ENCODE measurements around the gene EGLN2. TPM values are rescaled to one million over a fixed set of nuclear protein-coding genes. Genes with fewer than 3 reads are reported as not detected.

The EGLN2 gene
- total RNA-seq, 1 experiment from 2014 or later: 131 TPM

DNA sequence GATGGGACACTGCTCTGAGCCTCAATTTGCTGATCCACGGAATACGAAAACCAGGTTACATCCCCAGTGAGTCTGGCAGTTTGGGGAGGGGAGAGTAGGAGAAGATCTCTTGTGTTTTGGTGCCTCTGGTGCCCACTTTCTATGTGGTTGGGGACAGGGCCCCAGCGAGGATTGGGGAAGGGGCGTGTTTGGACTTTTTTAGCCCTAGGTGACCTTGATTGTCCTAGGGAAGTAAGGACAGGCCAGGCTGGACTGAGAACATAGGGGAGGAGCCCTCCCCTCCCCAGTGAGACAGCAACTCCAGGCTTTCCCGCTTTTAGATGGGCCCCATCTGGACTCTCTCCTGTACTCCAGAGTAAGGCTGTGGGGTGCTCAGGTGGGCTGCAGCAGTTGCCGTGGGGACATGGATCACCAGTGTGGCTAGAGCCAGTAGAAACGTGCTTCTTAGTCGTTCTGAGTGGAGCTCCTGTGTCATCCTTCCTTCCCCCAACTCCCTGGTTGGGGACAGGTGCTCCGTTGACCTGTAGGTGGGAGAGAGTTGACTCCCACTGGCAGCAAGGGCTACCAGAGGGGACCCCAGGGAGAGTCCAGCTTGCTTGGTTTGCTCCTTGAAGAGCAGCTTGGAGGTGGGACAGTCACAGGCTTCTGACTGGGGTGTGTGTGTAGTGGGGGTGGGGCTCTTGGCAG, 4.3 kb downstream of the EGLN2 start:
- Histone ChIP-seq H3K56ac (ENCODE audit: insufficient read length, low read depth, low read length) (no peak overlapping the region), H2BK12ac (ENCODE audit: insufficient read length, low read depth, low read length) (no peak overlapping the region), H3K9ac (ENCODE audit: extremely low read depth, insufficient read length, low read length) (no peak overlapping the region), H3K9me3 (ENCODE audit: control insufficient read depth, low read depth, low read length) (no peaks in the 10 kb centered on the region), H3K23me2 (ENCODE audit: insufficient read length, low read depth, low read length, poor library complexity, severe bottlenecking) (peaks cover 7% of the 10 kb centered on the region), H3K79me2 (ENCODE audit: insufficient read depth, low read length) (peaks cover 22% of the 10 kb centered on the region; the same call in 1 of the 2 replicates), H4K91ac (ENCODE audit: insufficient read length, low read depth, low read length) (no peak overlapping the region), H3K14ac (ENCODE audit: insufficient read depth, low read length) (no peak overlapping the region), H2BK5ac (ENCODE audit: insufficient read length, low read length) (no peak overlapping the region), H2BK120ac (ENCODE audit: low read depth, low read length, poor library complexity, severe bottlenecking) (no peak overlapping the region), H2AFZ (ENCODE audit: low read length) (no peak overlapping the region), H4K8ac (replicated peaks; ENCODE audit: insufficient read length, low read depth, low read length) (no peak overlapping the region), H3K4me2 (ENCODE audit: insufficient read depth, insufficient read length, low read length) (no peak overlapping the region), H3K4me1 (ENCODE audit: insufficient read depth, low read length) (peaks cover 15% of the 10 kb centered on the region), H2AK5ac (ENCODE audit: insufficient read length, low read length) (no peak overlapping the region), H3K18ac (ENCODE audit: insufficient read length, low read depth, low read length) (no peak overlapping the region), H3T11ph (ENCODE audit: low read length) (no peak overlapping the region), H3K23ac (ENCODE audit: insufficient read length, low read depth, low read length) (no peak overlapping the region), H4K5ac (ENCODE audit: insufficient read length, low read depth, low read length) (no peak overlapping the region), H3K27ac (ENCODE audit: insufficient read length, low read depth, low read length) (no peak overlapping the region), H3K27me3 (ENCODE audit: insufficient read depth, low read length) (no peaks in the 10 kb centered on the region), H2BK20ac (ENCODE audit: low read depth, low read length, poor library complexity, severe bottlenecking) (no peak overlapping the region), H2BK15ac (ENCODE audit: low read depth, low read length) (no peak overlapping the region), H3K79me1 (ENCODE audit: insufficient read depth, low read depth, low read length, poor library complexity, severe bottlenecking) (peaks cover 8% of the 10 kb centered on the region), H3K4ac (ENCODE audit: low read depth, low read length) (no peak overlapping the region), H4K20me1 (ENCODE audit: control insufficient read depth, insufficient read depth, insufficient read length) (peaks cover 4% of the 10 kb centered on the region)
- Mint-ChIP-seq H3K9me3 (no peaks in the 10 kb centered on the region; a peak in 2 of 5 replicates), H3K27ac (peak overlapping the region in 2 of 3 experiments; percentile 74 to 84; a peak in 4 of 7 replicates), H3K27me3 (ENCODE audit: low read depth) (no peaks in the 10 kb centered on the region; the same call in none of the 2 replicates), H3K4me1 (peaks cover 63 to 75% of the 10 kb centered on the region in 2 experiments), H3K36me3 (ENCODE audit: insufficient read depth in 1 of 3, low read depth in 3 of 3) (peaks cover 28 to 63% (median 52%) of the 10 kb centered on the region in 3 experiments; a peak in 6 of 7 replicates), H3K4me3 (peak overlapping the region; percentile 65 to 93)
- DNase-seq: no peak
- TF ChIP-seq, protein P1, sequence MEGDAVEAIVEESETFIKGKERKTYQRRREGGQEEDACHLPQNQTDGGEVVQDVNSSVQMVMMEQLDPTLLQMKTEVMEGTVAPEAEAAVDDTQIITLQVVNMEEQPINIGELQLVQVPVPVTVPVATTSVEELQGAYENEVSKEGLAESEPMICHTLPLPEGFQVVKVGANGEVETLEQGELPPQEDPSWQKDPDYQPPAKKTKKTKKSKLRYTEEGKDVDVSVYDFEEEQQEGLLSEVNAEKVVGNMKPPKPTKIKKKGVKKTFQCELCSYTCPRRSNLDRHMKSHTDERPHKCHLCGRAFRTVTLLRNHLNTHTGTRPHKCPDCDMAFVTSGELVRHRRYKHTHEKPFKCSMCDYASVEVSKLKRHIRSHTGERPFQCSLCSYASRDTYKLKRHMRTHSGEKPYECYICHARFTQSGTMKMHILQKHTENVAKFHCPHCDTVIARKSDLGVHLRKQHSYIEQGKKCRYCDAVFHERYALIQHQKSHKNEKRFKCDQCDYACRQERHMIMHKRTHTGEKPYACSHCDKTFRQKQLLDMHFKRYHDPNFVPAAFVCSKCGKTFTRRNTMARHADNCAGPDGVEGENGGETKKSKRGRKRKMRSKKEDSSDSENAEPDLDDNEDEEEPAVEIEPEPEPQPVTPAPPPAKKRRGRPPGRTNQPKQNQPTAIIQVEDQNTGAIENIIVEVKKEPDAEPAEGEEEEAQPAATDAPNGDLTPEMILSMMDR (conservative IDR thresholded peaks at IDR 0.05): no peak
- no CpG with 5 or more reads among the region's 9 CpGs for WGBS (ENCODE audit: extremely low coverage, insufficient read length, low lambda C conversion rate)
